GM23248 (cell line): ENCODE measurements around the gene KRTAP13-4. TPM values are rescaled to one million over a fixed set of nuclear protein-coding genes. Genes with fewer than 3 reads are reported as not detected.

Source experiments
- DNase-seq: peaks from one replicate; pipeline ENCODE4 v3.0.0-alpha.2; 2015
- H2AFZ ChIP-seq: fragments of 200-600 bp; sonication (generic); 2 replicates; pipeline ENCODE4 v1.6.1; 2016; ENCODE audit warnings: antibody characterized with exemption
- H3F3A ChIP-seq: fragments of 200-600 bp; sonication (generic); 2 replicates; pipeline ENCODE4 v1.6.1; 2016; ENCODE audit warnings: mild to moderate bottlenecking, antibody characterized with exemption, mixed run types; ENCODE audit not compliant: insufficient read depth
- H3K27ac ChIP-seq: fragments of 200-600 bp; sonication (generic); 2 replicates; pipeline ENCODE4 v1.5.1; 2016; ENCODE audit warnings: mild to moderate bottlenecking
- H3K27me3 ChIP-seq: fragments of 200-600 bp; sonication (generic); replicated peaks from 2 replicates; pipeline ENCODE4 v1.6.1; 2016; ENCODE audit warnings: mild to moderate bottlenecking; ENCODE audit not compliant: insufficient read depth
- H3K36me3 ChIP-seq: fragments of 200-600 bp; sonication (generic); 2 replicates; pipeline ENCODE4 v1.6.1; 2016; ENCODE audit warnings: low read depth, mild to moderate bottlenecking
- H3K4me1 ChIP-seq: fragments of 200-600 bp; sonication (generic); 2 replicates; pipeline ENCODE4 v1.6.1; 2016; ENCODE audit warnings: mild to moderate bottlenecking; ENCODE audit not compliant: insufficient read depth
- H3K4me2 ChIP-seq: fragments of 200-600 bp; sonication (generic); one replicate; pipeline ENCODE4 v1.6.1; 2016; ENCODE audit warnings: mild to moderate bottlenecking; ENCODE audit not compliant: unreplicated experiment
- H3K4me3 ChIP-seq: fragments of 200-600 bp; sonication (generic); 2 replicates; pipeline ENCODE4 v1.5.1; 2016; ENCODE audit warnings: mild to moderate bottlenecking
- H3K79me2 ChIP-seq: fragments of 200-600 bp; sonication (generic); 2 replicates; pipeline ENCODE4 v1.6.1; 2016; ENCODE audit warnings: mild to moderate bottlenecking; ENCODE audit not compliant: insufficient read depth
- H3K9ac ChIP-seq: fragments of 200-600 bp; sonication (generic); 2 replicates; pipeline ENCODE4 v1.6.1; 2016; ENCODE audit warnings: mild to moderate bottlenecking
- H3K9me2 ChIP-seq: fragments of 200-600 bp; sonication (generic); 2 replicates; pipeline ENCODE4 v1.6.1; 2016; ENCODE audit warnings: mixed run types, mild to moderate bottlenecking, moderate library complexity; ENCODE audit not compliant: insufficient read depth
- H3K9me3 ChIP-seq: fragments of 200-600 bp; sonication (generic); one replicate; pipeline ENCODE4 v1.6.1; 2017; ENCODE audit warnings: low read depth
- H4K20me1 ChIP-seq: fragments of 200-600 bp; sonication (generic); 2 replicates; pipeline ENCODE4 v1.6.0; 2016; ENCODE audit not compliant: insufficient read depth
- EZH2 ChIP-seq: fragments of 200-600 bp; sonication (generic); IDR thresholded peaks from 2 replicates; pipeline ENCODE4 v1.6.1; 2018; ENCODE audit warnings: antibody characterized with exemption, mild to moderate bottlenecking; ENCODE audit not compliant: insufficient read depth, poor library complexity, severe bottlenecking
- EZH2phosphoT487 ChIP-seq: fragments of 200-600 bp; sonication (generic); IDR thresholded peaks from 2 replicates; pipeline ENCODE4 v1.6.1; 2018; ENCODE audit warnings: antibody characterized with exemption, moderate library complexity, mild to moderate bottlenecking, low read depth; ENCODE audit not compliant: insufficient read depth
- WGBS, 2 experiments: methylation state at CpG; one replicate each; pipeline ENCODE4 v1.1.6; 2015 to 2017; ENCODE audit warnings: low lambda C conversion rate in 2 of 2, low coverage in 1 of 2; ENCODE audit errors: missing lambda C conversion rate in 2 of 2; 5-methylcytosine and 5-hydroxymethylcytosine counted together
- in situ Hi-C: fragments of 300-500 bp; cut with MboI; formaldehyde crosslinking; loops from 2 replicates; pipeline ENCODE4 v1.15.0; 2020
- polyA plus RNA-seq: library from polyadenylated mRNA; unstranded; fragments of >200 nt; fragmentation: Nextera tagmentation; extraction: Ambion mirVana; gene quantifications from 2 replicates; pipeline ENCODE4 v1.2.1, GENCODE V29; 2016
- total RNA-seq: library from RNA; depleted of rRNA; stranded (reverse); fragments of >200 nt; shearing (Covaris generic); gene quantifications from 2 replicates; pipeline ENCODE4 v1.2.3, GENCODE V29; 2014; rRNA removed

The KRTAP13-4 gene
- not detected in 2 replicates for total RNA-seq
- not detected in 2 replicates for polyA plus RNA-seq

GRCh38 chr21:30430170-30430655 lies at the start of gene KRTAP13-4:
Gene KRTAP13-4, plus strand, starts transcription at chr21:30430220. Its CDS starts 56 bp downstream, at chr21:30430276.
- Histone ChIP-seq H3K9me3 (no peaks in the 10 kb centered on the region), H4K20me1 (no peaks in the 10 kb centered on the region), H3K4me2 (no peak within 1 kb of the TSS), H3K36me3 (no peaks in the 10 kb centered on the region), H3K9me2 (no peaks in the 10 kb centered on the region), H3K4me1 (no peaks in the 10 kb centered on the region), H3K9ac (no peak within 1 kb of the TSS), H2AFZ (no peak within 1 kb of the TSS), H3K27ac (no peak within 1 kb of the TSS), H3F3A (no peaks in the 10 kb centered on the region), H3K27me3 (no peaks in the 10 kb centered on the region), H3K79me2 (no peaks in the 10 kb centered on the region), H3K4me3 (no peak within 1 kb of the TSS)
- WGBS, 2 experiments, result 29 to 34% methylated on average over 9 of the region's 9 CpGs
- in situ Hi-C loops, result no loop called here
- TF ChIP-seq EZH2, result no peak
- TF ChIP-seq EZH2phosphoT487, result no peak
- no peak for DNase-seq

- TF ChIP-seq EZH2phosphoT487, result no peak
- no peak for TF ChIP-seq EZH2
- Histone ChIP-seq H3K36me3 (no peaks in the 10 kb centered on the region), H3K9me3 (no peaks in the 10 kb centered on the region), H3K4me2 (no peak overlapping the region), H3K79me2 (no peaks in the 10 kb centered on the region), H3K4me1 (no peaks in the 10 kb centered on the region), H2AFZ (no peak overlapping the region), H3K27ac (no peak overlapping the region), H3F3A (no peaks in the 10 kb centered on the region), H3K27me3 (no peaks in the 10 kb centered on the region), H4K20me1 (no peaks in the 10 kb centered on the region), H3K9me2 (no peaks in the 10 kb centered on the region), H3K9ac (no peak overlapping the region), H3K4me3 (no peak overlapping the region)
- WGBS, 2 experiments, result 0 to 2% methylated on average over 1 of the region's 1 CpG
- in situ Hi-C loops, result no loop called here
- no peak for DNase-seq
Observed at GRCh38 chr21:30382201-30382600, 47.8 kb upstream of the KRTAP13-4 start.

GRCh38 chr21:30391492-30392025 lies 38.5 kb upstream of the KRTAP13-4 start:
- Histone ChIP-seq H3K9ac (no peak overlapping the region), H3K4me1 (no peaks in the 10 kb centered on the region), H3F3A (no peaks in the 10 kb centered on the region), H2AFZ (no peak overlapping the region), H3K36me3 (no peaks in the 10 kb centered on the region), H4K20me1 (no peaks in the 10 kb centered on the region), H3K4me3 (no peak overlapping the region), H3K27ac (no peak overlapping the region), H3K9me3 (no peaks in the 10 kb centered on the region), H3K27me3 (no peaks in the 10 kb centered on the region), H3K4me2 (no peak overlapping the region), H3K9me2 (no peaks in the 10 kb centered on the region), H3K79me2 (no peaks in the 10 kb centered on the region)
- DNase-seq, result no peak
- in situ Hi-C loops, result no loop called here
- WGBS, 2 experiments, result 0% methylated on average over 2 of the region's 2 CpGs
- TF ChIP-seq EZH2, result no peak
- TF ChIP-seq EZH2phosphoT487, result no peak

GRCh38 chr21:30395731-30396130 lies 34.3 kb upstream of the KRTAP13-4 start, which contains the start of gene KRTAP13-1:
Gene KRTAP13-1, plus strand, starts transcription at chr21:30396031. Its CDS starts 56 bp downstream, at chr21:30396087.
- H3K9ac ChIP-seq, result no peak within 1 kb of the TSS
- no peaks in the 10 kb centered on the region for H3F3A ChIP-seq
- H2AFZ ChIP-seq, result no peak within 1 kb of the TSS
- H3K79me2 ChIP-seq, result no peaks in the 10 kb centered on the region
- H3K4me1 ChIP-seq, result no peaks in the 10 kb centered on the region
- TF ChIP-seq EZH2, result no peak
- no peak for TF ChIP-seq EZH2phosphoT487
- H3K27me3 ChIP-seq, result no peaks in the 10 kb centered on the region
- H3K4me3 ChIP-seq, result no peak within 1 kb of the TSS
- WGBS, 2 experiments, result 22 to 26% methylated on average over 4 of the region's 4 CpGs
- no peaks in the 10 kb centered on the region for H3K9me3 ChIP-seq
- DNase-seq, result no peak
- no peak within 1 kb of the TSS for H3K4me2 ChIP-seq
- H4K20me1 ChIP-seq, result no peaks in the 10 kb centered on the region
- no peaks in the 10 kb centered on the region for H3K36me3 ChIP-seq
- no peaks in the 10 kb centered on the region for H3K9me2 ChIP-seq
- H3K27ac ChIP-seq, result no peak within 1 kb of the TSS
- in situ Hi-C loops, result no loop called here
